ENCODE measurements around the gene TTC7B. TPM values are rescaled to one million over a fixed set of nuclear protein-coding genes. Genes with fewer than 3 reads are reported as not detected.

The TTC7B gene
- total and polyA plus RNA-seq, 2 experiments from 2014 or later, result 7.9 to 28.6 TPM

DNA sequence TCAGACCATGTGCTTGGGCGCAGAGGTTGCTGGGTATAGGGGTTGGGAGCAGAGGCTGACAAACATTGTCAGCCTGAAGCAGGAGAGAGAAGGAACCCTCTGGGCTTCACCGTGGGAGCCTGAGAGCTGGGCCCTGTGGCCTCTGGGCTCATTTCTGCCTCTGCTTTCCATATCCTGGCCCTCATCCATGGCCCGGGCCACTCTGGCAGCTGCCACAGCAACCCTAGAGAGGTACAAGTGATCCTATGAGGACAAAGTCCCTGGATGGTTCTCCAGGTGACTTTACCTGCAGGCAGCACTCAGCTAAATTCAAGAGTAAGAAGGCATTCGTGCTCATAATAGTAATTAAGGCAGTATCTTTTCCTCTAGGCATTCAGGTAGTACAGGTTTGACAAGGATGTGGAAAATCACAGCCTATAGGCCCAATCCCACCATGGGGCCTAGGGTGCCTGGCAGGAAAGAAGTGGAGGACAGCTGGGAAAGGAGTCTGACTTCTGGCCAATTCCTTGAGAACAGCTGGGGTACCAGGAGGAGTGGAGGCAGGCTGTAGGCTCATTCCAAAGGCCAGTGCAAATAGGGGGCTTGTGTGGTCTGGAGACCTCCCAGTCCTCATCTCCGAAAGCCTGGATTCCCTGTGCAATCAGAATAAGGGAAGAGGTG is 3.6 kb upstream of the TTC7B start:
- peaks cover 10% of the 10 kb centered on the region for H3K27me3 Mint-ChIP-seq (ENCODE audit: insufficient read depth, low read depth, poor library complexity)
- no peak for DNase-seq (ENCODE audit: low spot score)

More for the DNA sequence above, 3.6 kb upstream of the TTC7B start:
- Histone ChIP-seq H3K4me3 (no peak overlapping the region), H3K4me1 (ENCODE audit: insufficient read depth) (peaks cover 13% of the 10 kb centered on the region), H3K36me3 (ENCODE audit: insufficient read depth) (no peaks in the 10 kb centered on the region), H3K79me2 (replicated peaks; ENCODE audit: insufficient read depth) (no peaks in the 10 kb centered on the region), H3K27me3 (ENCODE audit: insufficient read depth) (peaks cover 13% of the 10 kb centered on the region), H3K27ac (ENCODE audit: low read depth) (no peak overlapping the region), H4K20me1 (replicated peaks; ENCODE audit: insufficient read depth) (no peaks in the 10 kb centered on the region), H3K4me2 (no peak overlapping the region), H3K9me2 (ENCODE audit: insufficient read depth) (no peaks in the 10 kb centered on the region), H2AFZ (no peak overlapping the region), H3F3A (replicated peaks; ENCODE audit: low read depth) (no peaks in the 10 kb centered on the region)
- TF ChIP-seq ZNF331 (CRISPR knock-in tag; IDR thresholded peaks at IDR 0.05; ENCODE audit: low read depth), result no peak
- TF ChIP-seq JUNB (IDR thresholded peaks at IDR 0.05; ENCODE audit: unreplicated experiment), result no peak
- TF ChIP-seq EZH2phosphoT487 (IDR thresholded peaks at IDR 0.05; ENCODE audit: unreplicated experiment), result no peak
- TF ChIP-seq STAT1 (IDR thresholded peaks at IDR 0.05; ENCODE audit: unreplicated experiment), result no peak
- no peak for TF ChIP-seq ZNF114 (CRISPR knock-in tag; IDR thresholded peaks at IDR 0.05)
- TF ChIP-seq REST (IDR thresholded peaks at IDR 0.05; ENCODE audit: unreplicated experiment), result no peak
- TF ChIP-seq, protein P1, sequence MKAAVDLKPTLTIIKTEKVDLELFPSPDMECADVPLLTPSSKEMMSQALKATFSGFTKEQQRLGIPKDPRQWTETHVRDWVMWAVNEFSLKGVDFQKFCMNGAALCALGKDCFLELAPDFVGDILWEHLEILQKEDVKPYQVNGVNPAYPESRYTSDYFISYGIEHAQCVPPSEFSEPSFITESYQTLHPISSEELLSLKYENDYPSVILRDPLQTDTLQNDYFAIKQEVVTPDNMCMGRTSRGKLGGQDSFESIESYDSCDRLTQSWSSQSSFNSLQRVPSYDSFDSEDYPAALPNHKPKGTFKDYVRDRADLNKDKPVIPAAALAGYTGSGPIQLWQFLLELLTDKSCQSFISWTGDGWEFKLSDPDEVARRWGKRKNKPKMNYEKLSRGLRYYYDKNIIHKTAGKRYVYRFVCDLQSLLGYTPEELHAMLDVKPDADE (IDR thresholded peaks at IDR 0.05), result no peak
- no peak for TF ChIP-seq NANOG (IDR thresholded peaks at IDR 0.05; ENCODE audit: borderline replicate concordance)
- TF ChIP-seq, protein P2, sequence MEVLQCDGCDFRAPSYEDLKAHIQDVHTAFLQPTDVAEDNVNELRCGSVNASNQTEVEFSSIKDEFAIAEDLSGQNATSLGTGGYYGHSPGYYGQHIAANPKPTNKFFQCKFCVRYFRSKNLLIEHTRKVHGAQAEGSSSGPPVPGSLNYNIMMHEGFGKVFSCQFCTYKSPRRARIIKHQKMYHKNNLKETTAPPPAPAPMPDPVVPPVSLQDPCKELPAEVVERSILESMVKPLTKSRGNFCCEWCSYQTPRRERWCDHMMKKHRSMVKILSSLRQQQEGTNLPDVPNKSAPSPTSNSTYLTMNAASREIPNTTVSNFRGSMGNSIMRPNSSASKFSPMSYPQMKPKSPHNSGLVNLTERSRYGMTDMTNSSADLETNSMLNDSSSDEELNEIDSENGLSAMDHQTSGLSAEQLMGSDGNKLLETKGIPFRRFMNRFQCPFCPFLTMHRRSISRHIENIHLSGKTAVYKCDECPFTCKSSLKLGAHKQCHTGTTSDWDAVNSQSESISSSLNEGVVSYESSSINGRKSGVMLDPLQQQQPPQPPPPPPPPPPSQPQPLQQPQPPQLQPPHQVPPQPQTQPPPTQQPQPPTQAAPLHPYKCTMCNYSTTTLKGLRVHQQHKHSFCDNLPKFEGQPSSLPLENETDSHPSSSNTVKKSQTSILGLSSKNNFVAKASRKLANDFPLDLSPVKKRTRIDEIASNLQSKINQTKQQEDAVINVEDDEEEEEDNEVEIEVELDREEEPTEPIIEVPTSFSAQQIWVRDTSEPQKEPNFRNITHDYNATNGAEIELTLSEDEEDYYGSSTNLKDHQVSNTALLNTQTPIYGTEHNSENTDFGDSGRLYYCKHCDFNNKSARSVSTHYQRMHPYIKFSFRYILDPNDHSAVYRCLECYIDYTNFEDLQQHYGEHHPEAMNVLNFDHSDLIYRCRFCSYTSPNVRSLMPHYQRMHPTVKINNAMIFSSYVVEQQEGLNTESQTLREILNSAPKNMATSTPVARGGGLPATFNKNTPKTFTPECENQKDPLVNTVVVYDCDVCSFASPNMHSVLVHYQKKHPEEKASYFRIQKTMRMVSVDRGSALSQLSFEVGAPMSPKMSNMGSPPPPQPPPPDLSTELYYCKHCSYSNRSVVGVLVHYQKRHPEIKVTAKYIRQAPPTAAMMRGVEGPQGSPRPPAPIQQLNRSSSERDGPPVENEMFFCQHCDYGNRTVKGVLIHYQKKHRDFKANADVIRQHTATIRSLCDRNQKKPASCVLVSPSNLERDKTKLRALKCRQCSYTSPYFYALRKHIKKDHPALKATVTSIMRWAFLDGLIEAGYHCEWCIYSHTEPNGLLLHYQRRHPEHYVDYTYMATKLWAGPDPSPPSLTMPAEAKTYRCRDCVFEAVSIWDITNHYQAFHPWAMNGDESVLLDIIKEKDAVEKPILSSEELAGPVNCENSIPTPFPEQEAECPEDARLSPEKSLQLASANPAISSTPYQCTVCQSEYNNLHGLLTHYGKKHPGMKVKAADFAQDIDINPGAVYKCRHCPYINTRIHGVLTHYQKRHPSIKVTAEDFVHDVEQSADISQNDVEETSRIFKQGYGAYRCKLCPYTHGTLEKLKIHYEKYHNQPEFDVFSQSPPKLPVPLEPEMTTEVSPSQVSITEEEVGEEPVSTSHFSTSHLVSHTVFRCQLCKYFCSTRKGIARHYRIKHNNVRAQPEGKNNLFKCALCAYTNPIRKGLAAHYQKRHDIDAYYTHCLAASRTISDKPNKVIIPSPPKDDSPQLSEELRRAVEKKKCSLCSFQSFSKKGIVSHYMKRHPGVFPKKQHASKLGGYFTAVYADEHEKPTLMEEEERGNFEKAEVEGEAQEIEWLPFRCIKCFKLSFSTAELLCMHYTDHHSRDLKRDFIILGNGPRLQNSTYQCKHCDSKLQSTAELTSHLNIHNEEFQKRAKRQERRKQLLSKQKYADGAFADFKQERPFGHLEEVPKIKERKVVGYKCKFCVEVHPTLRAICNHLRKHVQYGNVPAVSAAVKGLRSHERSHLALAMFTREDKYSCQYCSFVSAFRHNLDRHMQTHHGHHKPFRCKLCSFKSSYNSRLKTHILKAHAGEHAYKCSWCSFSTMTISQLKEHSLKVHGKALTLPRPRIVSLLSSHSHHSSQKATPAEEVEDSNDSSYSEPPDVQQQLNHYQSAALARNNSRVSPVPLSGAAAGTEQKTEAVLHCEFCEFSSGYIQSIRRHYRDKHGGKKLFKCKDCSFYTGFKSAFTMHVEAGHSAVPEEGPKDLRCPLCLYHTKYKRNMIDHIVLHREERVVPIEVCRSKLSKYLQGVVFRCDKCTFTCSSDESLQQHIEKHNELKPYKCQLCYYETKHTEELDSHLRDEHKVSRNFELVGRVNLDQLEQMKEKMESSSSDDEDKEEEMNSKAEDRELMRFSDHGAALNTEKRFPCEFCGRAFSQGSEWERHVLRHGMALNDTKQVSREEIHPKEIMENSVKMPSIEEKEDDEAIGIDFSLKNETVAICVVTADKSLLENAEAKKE (CRISPR knock-in tag; IDR thresholded peaks at IDR 0.05), result no peak
- no peak for TF ChIP-seq EZH2 (IDR thresholded peaks at IDR 0.05; ENCODE audit: low read depth, unreplicated experiment)
- TF ChIP-seq, protein P3, sequence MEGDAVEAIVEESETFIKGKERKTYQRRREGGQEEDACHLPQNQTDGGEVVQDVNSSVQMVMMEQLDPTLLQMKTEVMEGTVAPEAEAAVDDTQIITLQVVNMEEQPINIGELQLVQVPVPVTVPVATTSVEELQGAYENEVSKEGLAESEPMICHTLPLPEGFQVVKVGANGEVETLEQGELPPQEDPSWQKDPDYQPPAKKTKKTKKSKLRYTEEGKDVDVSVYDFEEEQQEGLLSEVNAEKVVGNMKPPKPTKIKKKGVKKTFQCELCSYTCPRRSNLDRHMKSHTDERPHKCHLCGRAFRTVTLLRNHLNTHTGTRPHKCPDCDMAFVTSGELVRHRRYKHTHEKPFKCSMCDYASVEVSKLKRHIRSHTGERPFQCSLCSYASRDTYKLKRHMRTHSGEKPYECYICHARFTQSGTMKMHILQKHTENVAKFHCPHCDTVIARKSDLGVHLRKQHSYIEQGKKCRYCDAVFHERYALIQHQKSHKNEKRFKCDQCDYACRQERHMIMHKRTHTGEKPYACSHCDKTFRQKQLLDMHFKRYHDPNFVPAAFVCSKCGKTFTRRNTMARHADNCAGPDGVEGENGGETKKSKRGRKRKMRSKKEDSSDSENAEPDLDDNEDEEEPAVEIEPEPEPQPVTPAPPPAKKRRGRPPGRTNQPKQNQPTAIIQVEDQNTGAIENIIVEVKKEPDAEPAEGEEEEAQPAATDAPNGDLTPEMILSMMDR (conservative IDR thresholded peaks at IDR 0.05; ENCODE audit: low read depth in 2 of 2), result no peak
- TF ChIP-seq POLR2AphosphoS5 (IDR thresholded peaks at IDR 0.05; ENCODE audit: low read depth), result no peak
- TF ChIP-seq CREB1 (CRISPR knock-in tag; IDR thresholded peaks at IDR 0.05; ENCODE audit: low read depth), result no peak
- Mint-ChIP-seq H3K4me1 (peaks cover 8% of the 10 kb centered on the region), H3K27ac (no peak overlapping the region), H3K36me3 (ENCODE audit: low read depth) (peaks cover 20% of the 10 kb centered on the region), H3K4me3 (no peak overlapping the region), H3K9me3 (peaks cover 33% of the 10 kb centered on the region)
- ATAC-seq, result no peak

Measured in GM23338 (cell line).